ENCODE results near the gene CAMK1G. TPM values are rescaled to one million over a fixed set of nuclear protein-coding genes. Genes with fewer than 3 reads are reported as not detected.

The CAMK1G gene
- total RNA-seq, 5 donors from 2014 or later (not counting 1 experiment from before 2014, with no cell fraction given), result not detected

GRCh38 chr1:209561532-209561931 is 22.0 kb upstream of the CAMK1G start:
- ATAC-seq (replicated peaks in 1 of 4) (no peak), DNase-seq (no peak)
- Histone ChIP-seq H3K27me3 (replicated peaks in 1 of 2; ENCODE audit: control insufficient read depth in 2 of 2, extremely low read depth in 1 of 2, insufficient read depth in 2 of 2, low read length in 1 of 2) (peaks cover 0 to 38% of the 10 kb centered on the region in 2 experiments), H3K4me3 (ENCODE audit: control insufficient read depth in 1 of 2, extremely low read depth in 1 of 2, low read length in 1 of 2) (no peak overlapping the region), H3K27ac (ENCODE audit: low read length) (no peak overlapping the region), H3K36me3 (ENCODE audit: control insufficient read depth in 2 of 2, extremely low read depth in 1 of 2, insufficient read depth in 1 of 2, low read length in 1 of 2) (no peaks in the 10 kb centered on the region), H3K4me1 (ENCODE audit: control insufficient read depth in 1 of 2, extremely low read depth in 1 of 2, insufficient read depth in 2 of 2, low read length in 2 of 2) (peaks cover 0 to 6% of the 10 kb centered on the region in 2 experiments), H3K9me3 (no peaks in the 10 kb centered on the region)
- Mint-ChIP-seq H3K9me3 (no peaks in the 10 kb centered on the region), H3K4me1 (peaks cover 4 to 9% (median 4%) of the 10 kb centered on the region in 3 donors), H3K36me3 (no peaks in the 10 kb centered on the region), H3K27ac (no peak overlapping the region), H3K27me3 (peaks cover 26 to 29% of the 10 kb centered on the region in 2 donors), H3K4me3 (no peak overlapping the region)
- CTCF ChIA-PET, result interaction anchor here (0.6 to 1.2 kb wide), 2 partner anchors 9 to 21 kb away, joined by 6 read pairs; no protein-coding TSS in a partner anchor
- no CpG with 5 or more reads among the region's 6 CpGs for WGBS (ENCODE audit: insufficient coverage)
- POLR2A ChIA-PET, result no interaction called here

- no peaks in the 10 kb centered on the region for H3K9me3 ChIP-seq
- no peak overlapping the region for H3K27ac ChIP-seq (ENCODE audit: low read length)
- peaks cover 0 to 38% of the 10 kb centered on the region in 2 experiments for H3K27me3 ChIP-seq (replicated peaks in 1 of 2; ENCODE audit: control insufficient read depth in 2 of 2, extremely low read depth in 1 of 2, insufficient read depth in 2 of 2, low read length in 1 of 2)
- H3K4me3 Mint-ChIP-seq, result no peak overlapping the region
- H3K4me3 ChIP-seq (ENCODE audit: control insufficient read depth in 1 of 2, extremely low read depth in 1 of 2, low read length in 1 of 2), result no peak overlapping the region
- ATAC-seq (replicated peaks in 1 of 4) (no peak), DNase-seq (no peak)
- no peaks in the 10 kb centered on the region for H3K36me3 ChIP-seq (ENCODE audit: control insufficient read depth in 2 of 2, extremely low read depth in 1 of 2, insufficient read depth in 1 of 2, low read length in 1 of 2)
- 33% methylated on average over 1 of the region's 4 CpGs for WGBS (ENCODE audit: insufficient coverage)
- ChIA-PET POLR2A (no interaction called here), CTCF (interaction anchor here in 1 of 2 donors (1.1 to 1.7 kb wide), 3 partner anchors 8 to 18 kb away, joined by 3 to 5 read pairs (median 3); no protein-coding TSS in a partner anchor)
- peaks cover 7 to 17% (median 8%) of the 10 kb centered on the region in 3 donors for H3K4me1 Mint-ChIP-seq
- no peaks in the 10 kb centered on the region for H3K36me3 Mint-ChIP-seq
- H3K27ac Mint-ChIP-seq, result no peak overlapping the region
- H3K27me3 Mint-ChIP-seq, result peaks cover 32% of the 10 kb centered on the region in 2 donors
- peaks cover 2 to 6% of the 10 kb centered on the region in 2 experiments for H3K4me1 ChIP-seq (ENCODE audit: control insufficient read depth in 1 of 2, extremely low read depth in 1 of 2, insufficient read depth in 2 of 2, low read length in 2 of 2)
- no peaks in the 10 kb centered on the region for H3K9me3 Mint-ChIP-seq
Observed at GRCh38 chr1:209564849-209565248, 18.7 kb upstream of the CAMK1G start.

- ATAC-seq (replicated peaks in 1 of 4) (peak; percentile 64 to 87 (median 82)), DNase-seq (peak; percentile 32 to 83 (median 64))
- 31% methylated on average over 8 of the region's 15 CpGs for WGBS (ENCODE audit: insufficient coverage)
- POLR2A ChIA-PET, result no interaction called here
- H3K9me3 ChIP-seq, result no peaks in the 10 kb centered on the region
- peaks cover 10 to 21% (median 10%) of the 10 kb centered on the region in 3 donors for H3K4me1 Mint-ChIP-seq
- no peaks in the 10 kb centered on the region for H3K36me3 Mint-ChIP-seq
- H3K4me3 Mint-ChIP-seq, result no peak overlapping the region
- H3K27ac ChIP-seq (ENCODE audit: low read length), result no peak overlapping the region
- peaks cover 0 to 39% of the 10 kb centered on the region in 2 experiments for H3K27me3 ChIP-seq (replicated peaks in 1 of 2; ENCODE audit: control insufficient read depth in 2 of 2, extremely low read depth in 1 of 2, insufficient read depth in 2 of 2, low read length in 1 of 2)
- CTCF ChIA-PET, result interaction anchor here (0.6 to 2.4 kb wide), 14 partner anchors 9 to 363 kb away, joined by 3 to 10 read pairs (median 3); no protein-coding TSS in a partner anchor
- peaks cover 32 to 35% of the 10 kb centered on the region in 2 donors for H3K27me3 Mint-ChIP-seq
- no peaks in the 10 kb centered on the region for H3K36me3 ChIP-seq (ENCODE audit: control insufficient read depth in 2 of 2, extremely low read depth in 1 of 2, insufficient read depth in 1 of 2, low read length in 1 of 2)
- H3K9me3 Mint-ChIP-seq, result no peaks in the 10 kb centered on the region
- no peak overlapping the region for H3K4me3 ChIP-seq (ENCODE audit: control insufficient read depth in 1 of 2, extremely low read depth in 1 of 2, low read length in 1 of 2)
- H3K27ac Mint-ChIP-seq, result no peak overlapping the region
- peaks cover 2 to 6% of the 10 kb centered on the region in 2 experiments for H3K4me1 ChIP-seq (ENCODE audit: control insufficient read depth in 1 of 2, extremely low read depth in 1 of 2, insufficient read depth in 2 of 2, low read length in 2 of 2)
Observed at GRCh38 chr1:209565759-209566678, 17.5 kb upstream of the CAMK1G start.

- no peak overlapping the region for H3K27ac Mint-ChIP-seq
Observed at GRCh38 chr1:209567698-209568175, 15.8 kb upstream of the CAMK1G start.

GRCh38 chr1:209569455-209570207 is 13.9 kb upstream of the CAMK1G start:
- no peaks in the 10 kb centered on the region for H3K36me3 Mint-ChIP-seq
- DNase-seq (peak; percentile 40 to 87 (median 64)), ATAC-seq (replicated peaks in 1 of 4) (peak; percentile 57 to 81 (median 66))
- no peaks in the 10 kb centered on the region for H3K9me3 ChIP-seq
- 8% methylated on average over 7 of the region's 9 CpGs for WGBS (ENCODE audit: insufficient coverage)
- peaks cover 10 to 21% (median 10%) of the 10 kb centered on the region in 3 donors for H3K4me1 Mint-ChIP-seq
- peak overlapping the region in 1 of 2 donors; percentile 62 for H3K27ac Mint-ChIP-seq
- peaks cover 24 to 31% of the 10 kb centered on the region in 2 donors for H3K27me3 Mint-ChIP-seq
- ChIA-PET CTCF (interaction anchor here (0.6 to 1.6 kb wide), 23 partner anchors 8 to 249 kb away, joined by 3 to 10 read pairs (median 4); partner anchors contain the start of genes CAMK1G (in 2 of the 2) and TRAF3IP3 (in 2 of the 2)), POLR2A (no interaction called here)
- H3K36me3 ChIP-seq (ENCODE audit: control insufficient read depth in 2 of 2, extremely low read depth in 1 of 2, insufficient read depth in 1 of 2, low read length in 1 of 2), result no peaks in the 10 kb centered on the region
- peak overlapping the region in 1 of 3 donors; percentile 32 for H3K4me3 Mint-ChIP-seq
- peaks cover 2 to 6% of the 10 kb centered on the region in 2 experiments for H3K4me1 ChIP-seq (ENCODE audit: control insufficient read depth in 1 of 2, extremely low read depth in 1 of 2, insufficient read depth in 2 of 2, low read length in 2 of 2)
- no peaks in the 10 kb centered on the region for H3K9me3 Mint-ChIP-seq
- peaks cover 0 to 22% of the 10 kb centered on the region in 2 experiments for H3K27me3 ChIP-seq (replicated peaks in 1 of 2; ENCODE audit: control insufficient read depth in 2 of 2, extremely low read depth in 1 of 2, insufficient read depth in 2 of 2, low read length in 1 of 2)
- no peak overlapping the region for H3K27ac ChIP-seq (ENCODE audit: low read length)
- no peak overlapping the region for H3K4me3 ChIP-seq (ENCODE audit: control insufficient read depth in 1 of 2, extremely low read depth in 1 of 2, low read length in 1 of 2)

More at GRCh38 chr1:209567698-209568175, 15.8 kb upstream of the CAMK1G start:
- no peak for ATAC-seq (replicated peaks in 1 of 4)
- Histone ChIP-seq H3K4me1 (ENCODE audit: control insufficient read depth in 1 of 2, extremely low read depth in 1 of 2, insufficient read depth in 2 of 2, low read length in 2 of 2) (peaks cover 2 to 6% of the 10 kb centered on the region in 2 experiments), H3K27ac (ENCODE audit: low read length) (no peak overlapping the region), H3K4me3 (ENCODE audit: control insufficient read depth in 1 of 2, extremely low read depth in 1 of 2, low read length in 1 of 2) (no peak overlapping the region), H3K27me3 (replicated peaks in 1 of 2; ENCODE audit: control insufficient read depth in 2 of 2, extremely low read depth in 1 of 2, insufficient read depth in 2 of 2, low read length in 1 of 2) (peaks cover 0 to 37% of the 10 kb centered on the region in 2 experiments), H3K36me3 (ENCODE audit: control insufficient read depth in 2 of 2, extremely low read depth in 1 of 2, insufficient read depth in 1 of 2, low read length in 1 of 2) (no peaks in the 10 kb centered on the region), H3K9me3 (no peaks in the 10 kb centered on the region)
- DNase-seq, result no peak
- CTCF ChIA-PET, result interaction anchor here (0.6 to 2.4 kb wide), 6 partner anchors 9 to 1162 kb away, joined by 3 to 10 read pairs (median 4); no protein-coding TSS in a partner anchor
- POLR2A ChIA-PET, result no interaction called here
- Mint-ChIP-seq H3K9me3 (no peaks in the 10 kb centered on the region), H3K4me1 (peaks cover 10 to 21% (median 10%) of the 10 kb centered on the region in 3 donors), H3K4me3 (no peak overlapping the region), H3K27me3 (peaks cover 32 to 35% of the 10 kb centered on the region in 2 donors), H3K36me3 (no peaks in the 10 kb centered on the region)
- WGBS (ENCODE audit: insufficient coverage), result no CpG with 5 or more reads among the region's 1 CpG

All from T-cell (primary cell).